8988T (cell line): Measurements from ENCODE around the gene TBC1D4.
"Not testable (repeated sequence)": the region's sequence is repeated elsewhere in the genome, so short reads cannot be mapped to it uniquely, and the experiment has no call there.

Experiments
- DNase-seq: peaks from one replicate; pipeline ENCODE4 v3.0.0; 2011

Gene TBC1D4

GRCh38 chr13:75445717-75446499 lies 36.1 kb downstream of the TBC1D4 start:
- no peak for DNase-seq

GRCh38 chr13:75444016-75444415 lies 38.0 kb downstream of the TBC1D4 start:
- no peak for DNase-seq

- DNase-seq, result no peak
These were observed 38.5 kb downstream of the TBC1D4 start for GRCh38 chr13:75443356-75443958.

- DNase-seq, result no peak
These were observed 39.2 kb downstream of the TBC1D4 start for GRCh38 chr13:75442736-75443234.

GRCh38 chr13:75440100-75440499 lies 41.9 kb downstream of the TBC1D4 start:
- DNase-seq, result no peak

GRCh38 chr13:75437582-75438318 lies 44.2 kb downstream of the TBC1D4 start:
- DNase-seq, result no peak

- DNase-seq, result not testable (repeated sequence)
These were observed 47.8 kb downstream of the TBC1D4 start for GRCh38 chr13:75434126-75434525.

GRCh38 chr13:75432811-75433244 lies 49.1 kb downstream of the TBC1D4 start:
- no peak for DNase-seq

- no peak for DNase-seq
These were observed 49.9 kb downstream of the TBC1D4 start for GRCh38 chr13:75432045-75432444.

- DNase-seq, result no peak
These were observed 51.3 kb downstream of the TBC1D4 start for GRCh38 chr13:75430436-75431209.

- no peak for DNase-seq
These were observed 55.5 kb downstream of the TBC1D4 start for GRCh38 chr13:75426421-75426820.

GRCh38 chr13:75425216-75426009 lies 56.6 kb downstream of the TBC1D4 start:
- DNase-seq, result no peak

- DNase-seq, result no peak
These were observed 58.0 kb downstream of the TBC1D4 start for GRCh38 chr13:75423946-75424345.

GRCh38 chr13:75422028-75422427 lies 59.9 kb downstream of the TBC1D4 start:
- DNase-seq, result no peak

- no peak for DNase-seq
These were observed 60.8 kb downstream of the TBC1D4 start for GRCh38 chr13:75421133-75421532.

- DNase-seq, result no peak
These were observed 62.3 kb downstream of the TBC1D4 start for GRCh38 chr13:75419656-75420055.

- DNase-seq, result no peak
These were observed 63.0 kb downstream of the TBC1D4 start for GRCh38 chr13:75418997-75419396.

- no peak for DNase-seq
These were observed 63.7 kb downstream of the TBC1D4 start for GRCh38 chr13:75418186-75418843.

- DNase-seq, result no peak
These were observed 64.3 kb downstream of the TBC1D4 start for GRCh38 chr13:75417656-75418055.

GRCh38 chr13:75417012-75417384 lies 65.0 kb downstream of the TBC1D4 start:
- no peak for DNase-seq

- no peak for DNase-seq
These were observed 65.5 kb downstream of the TBC1D4 start for GRCh38 chr13:75416327-75417011.
